SH-SY5Y (cell line): ENCODE results near the gene ACKR4.

ENCODE experiments used
- GATA2 ChIP-seq: IDR thresholded peaks from 2 replicates; pipeline ENCODE4 v1.6.1; 2011; ENCODE audit warnings: mild to moderate bottlenecking, low read depth, low read length
- GATA3 ChIP-seq: IDR thresholded peaks from 2 replicates; pipeline ENCODE4 v1.6.1; 2011; ENCODE audit warnings: low read depth, mild to moderate bottlenecking, low read length, moderate library complexity

DNA sequence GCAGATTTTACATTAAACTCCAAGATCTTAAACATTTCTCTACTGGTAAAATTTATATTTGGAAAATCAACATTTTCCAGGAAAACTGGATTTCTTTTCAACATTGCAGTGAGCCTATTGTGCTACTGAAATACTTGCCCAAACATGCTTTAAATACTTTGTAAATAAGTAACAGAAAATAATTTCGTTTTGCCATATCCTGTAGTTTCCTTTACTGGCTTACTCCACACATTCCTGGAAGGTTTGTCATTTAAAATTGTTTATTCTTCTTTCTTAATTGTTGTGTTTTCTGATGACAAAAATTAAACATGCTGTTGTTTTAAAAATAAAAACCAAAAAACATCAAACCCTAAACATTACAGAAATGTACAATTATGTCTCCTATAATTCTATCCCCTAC is 40.5 kb downstream of the ACKR4 start:
- TF ChIP-seq GATA2 (no peak), GATA3 (no peak)
